GM21390 (cell line): ENCODE data around the gene FAM120A.

Experiments
- ATAC-seq: cut with Tn5 transposase; IDR thresholded peaks from one replicate; pipeline ENCODE4 v1.9.1; 2021; ENCODE audit not compliant: unreplicated experiment

Gene FAM120A

GRCh38 chr9:93470391-93470790, 18.9 kb downstream of the FAM120A start:
- ATAC-seq, result no peak

- no peak for ATAC-seq
These were observed 19.6 kb downstream of the FAM120A start for GRCh38 chr9:93471124-93471523.

GRCh38 chr9:93473411-93473810, 21.9 kb downstream of the FAM120A start:
- no peak for ATAC-seq

DNA sequence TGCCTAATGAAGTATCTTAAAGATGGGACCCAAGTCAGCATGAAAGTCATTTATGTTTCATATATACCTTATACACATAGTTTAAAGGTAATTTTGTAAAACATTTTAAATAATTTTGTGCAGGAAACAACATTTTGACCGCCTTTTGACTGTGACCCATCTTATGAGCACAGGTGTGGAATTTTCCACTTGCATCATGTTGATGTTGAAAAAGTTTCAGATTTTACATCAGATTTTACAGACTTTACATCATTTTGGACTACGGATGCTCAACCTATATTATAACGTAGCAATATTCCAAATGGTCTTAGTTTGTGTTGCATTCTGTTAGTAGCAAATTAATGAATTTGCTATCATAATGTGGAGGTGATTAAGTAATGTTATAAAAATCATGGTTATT, 23.6 kb downstream of the FAM120A start:
- ATAC-seq, result no peak

DNA sequence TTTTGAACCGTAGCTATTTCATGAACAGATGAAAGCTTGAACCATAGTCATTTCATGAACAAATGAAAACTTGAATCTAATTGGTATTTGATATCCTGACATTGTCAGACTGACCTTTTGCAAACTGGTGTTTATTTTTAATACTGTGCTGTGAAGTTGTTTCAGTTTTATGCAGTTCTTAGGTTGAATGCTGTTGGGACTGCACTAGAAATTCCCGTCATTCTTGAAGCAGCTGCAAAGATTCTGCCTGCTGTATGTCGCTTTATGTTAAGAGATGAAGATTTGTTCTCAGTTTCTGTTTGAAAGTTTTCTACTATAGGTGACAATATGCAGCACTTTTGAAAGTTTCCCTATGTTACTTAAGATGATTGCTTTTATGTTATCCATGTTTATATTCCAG, 24.4 kb downstream of the FAM120A start:
- ATAC-seq, result no peak

DNA sequence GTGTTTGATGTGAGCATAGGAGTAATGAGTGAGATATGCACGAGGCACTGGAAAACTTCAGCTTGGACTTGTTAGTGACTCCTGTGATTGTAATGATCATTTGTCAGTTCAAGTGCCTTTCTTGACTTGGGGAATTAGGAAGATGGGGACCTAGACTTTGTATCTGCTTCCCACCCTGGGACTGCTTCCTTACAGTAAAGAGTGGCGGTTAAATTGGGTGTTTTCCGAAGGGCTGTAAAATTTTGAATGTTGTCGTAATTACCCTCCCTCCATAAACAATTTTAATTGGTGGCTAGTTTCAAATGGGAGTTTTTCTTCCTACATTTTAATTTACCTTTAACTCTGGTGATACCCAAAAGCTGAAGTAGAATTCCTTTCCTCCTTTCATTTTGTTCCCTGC, 25.4 kb downstream of the FAM120A start:
- no peak for ATAC-seq

DNA sequence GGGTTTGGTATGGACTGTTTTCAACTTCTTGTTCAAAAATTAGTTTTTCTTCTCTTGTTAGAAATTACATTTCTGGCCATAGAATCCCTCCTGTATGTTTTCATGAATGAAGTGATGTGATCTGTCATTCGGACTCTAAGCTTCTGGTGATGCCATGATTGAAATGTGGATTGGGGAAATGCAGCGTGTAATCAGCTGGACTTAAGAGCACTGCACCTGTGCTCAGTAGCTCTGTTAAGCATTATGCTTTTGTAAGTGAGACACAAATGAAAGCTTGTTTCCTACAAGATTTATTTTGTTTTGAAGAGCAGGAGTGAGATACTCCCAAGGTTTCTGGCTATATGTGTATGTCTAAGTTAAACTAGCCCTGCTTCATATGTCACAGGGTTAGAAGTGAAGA, 25.9 kb downstream of the FAM120A start:
- ATAC-seq, result no peak

- no peak for ATAC-seq
These were observed 28.2 kb downstream of the FAM120A start for GRCh38 chr9:93479726-93480125.

GRCh38 chr9:93480262-93480661, 28.8 kb downstream of the FAM120A start:
- ATAC-seq, result no peak

- no peak for ATAC-seq
These were observed 29.3 kb downstream of the FAM120A start for GRCh38 chr9:93480728-93481324.

- ATAC-seq, result no peak
These were observed 32.0 kb downstream of the FAM120A start for GRCh38 chr9:93483497-93483896.

DNA sequence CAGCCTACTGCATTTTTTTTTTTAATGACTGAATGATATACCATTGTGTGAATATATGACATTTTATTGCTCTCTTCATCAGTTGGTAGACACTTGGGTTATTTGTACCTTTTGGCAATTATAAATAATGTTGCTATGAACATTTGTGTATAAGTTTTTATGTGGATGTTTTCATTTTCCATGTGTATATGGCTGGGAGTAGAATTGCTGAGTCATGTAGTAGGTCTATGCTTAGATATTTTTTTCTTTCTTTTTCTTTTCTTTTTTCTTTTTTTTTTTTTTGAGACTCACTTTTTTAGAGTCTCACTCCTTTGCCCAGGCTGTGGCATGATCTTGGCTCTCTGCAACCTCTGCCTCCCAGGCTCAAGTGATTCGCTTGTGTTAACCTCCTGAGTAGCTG, 34.8 kb downstream of the FAM120A start:
- no peak for ATAC-seq

DNA sequence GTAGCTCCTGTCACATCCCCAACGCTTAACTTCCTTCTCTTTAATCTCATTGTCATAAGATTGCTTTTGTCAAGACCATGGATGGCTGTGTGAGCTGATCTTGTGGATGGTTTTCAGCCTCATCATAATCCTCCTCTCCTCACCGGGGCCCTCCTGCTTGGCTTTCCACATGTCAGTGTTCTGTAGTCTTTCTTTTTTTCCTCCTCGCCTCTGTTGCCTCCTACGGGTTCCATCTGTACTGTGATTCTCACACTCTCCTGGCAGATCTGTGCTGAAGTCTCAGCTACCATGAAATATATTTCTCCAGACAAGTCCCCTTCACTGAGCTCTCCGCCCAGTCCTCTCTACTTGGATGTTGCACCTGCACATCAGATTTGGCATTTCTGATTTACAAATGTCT, 36.8 kb downstream of the FAM120A start:
- ATAC-seq, result no peak

- no peak for ATAC-seq
These were observed 40.2 kb downstream of the FAM120A start for GRCh38 chr9:93491593-93492232.

DNA sequence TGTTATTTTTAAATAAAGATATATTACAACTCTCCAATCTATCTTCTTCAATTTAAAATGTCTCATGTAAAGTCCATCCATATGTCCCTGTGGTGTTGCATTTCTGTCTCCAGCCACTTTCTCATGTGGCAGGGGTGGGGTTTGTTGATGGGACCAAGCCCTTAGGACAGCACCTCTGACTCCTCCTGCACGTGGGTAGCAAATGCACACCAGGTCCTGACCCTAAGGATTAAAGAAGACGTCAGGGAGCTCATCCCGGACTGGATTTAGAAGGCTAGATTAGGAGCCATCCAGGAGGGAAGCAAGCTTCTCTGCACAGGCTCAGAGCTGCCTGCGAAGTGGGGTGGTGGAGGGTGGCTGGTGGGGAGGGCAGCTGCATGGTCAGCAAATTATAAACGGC, 40.8 kb downstream of the FAM120A start:
- ATAC-seq, result no peak

DNA sequence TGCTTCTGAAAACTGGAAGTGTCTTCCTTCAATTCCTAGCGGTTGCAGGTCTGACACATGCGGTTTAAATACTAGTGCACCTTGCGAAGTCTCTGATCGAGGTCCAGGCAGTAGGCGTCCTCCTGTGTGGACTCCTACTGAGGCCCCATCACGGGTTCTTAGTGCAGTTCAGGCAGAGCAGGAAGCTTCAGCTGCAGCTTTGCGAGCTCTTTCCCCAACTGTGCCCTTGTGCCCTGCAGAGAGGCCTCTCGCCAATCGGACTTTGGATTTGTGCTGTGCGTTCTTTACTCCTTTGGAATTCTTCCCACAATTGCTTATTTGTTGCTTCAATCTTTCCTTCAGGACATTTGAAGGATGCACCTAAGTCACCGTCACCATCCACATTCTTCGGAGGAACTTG, 42.5 kb downstream of the FAM120A start:
- no peak for ATAC-seq

- no peak for ATAC-seq
These were observed 44.8 kb downstream of the FAM120A start for GRCh38 chr9:93496285-93496684.

- no peak for ATAC-seq
These were observed 49.2 kb downstream of the FAM120A start for GRCh38 chr9:93500571-93501298.

DNA sequence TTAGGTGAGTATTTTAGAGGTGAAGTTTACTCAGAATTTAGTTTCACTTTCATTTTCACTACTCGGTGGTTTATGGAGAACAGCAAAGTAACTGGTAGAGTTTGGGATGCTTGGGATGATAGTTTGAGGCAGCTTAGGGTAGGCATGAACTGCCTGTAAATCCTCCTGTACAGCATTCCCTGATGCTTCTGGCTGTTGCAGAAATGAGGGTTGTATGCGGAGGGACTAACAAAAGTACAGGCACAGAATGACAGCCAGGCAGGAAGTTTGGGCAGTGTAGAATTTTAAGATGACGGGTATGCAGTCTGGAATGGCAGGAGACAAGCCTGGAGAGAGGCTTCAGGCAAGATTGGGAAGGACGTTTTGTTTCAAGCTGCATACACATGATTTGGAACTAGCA, 49.9 kb downstream of the FAM120A start:
- no peak for ATAC-seq

DNA sequence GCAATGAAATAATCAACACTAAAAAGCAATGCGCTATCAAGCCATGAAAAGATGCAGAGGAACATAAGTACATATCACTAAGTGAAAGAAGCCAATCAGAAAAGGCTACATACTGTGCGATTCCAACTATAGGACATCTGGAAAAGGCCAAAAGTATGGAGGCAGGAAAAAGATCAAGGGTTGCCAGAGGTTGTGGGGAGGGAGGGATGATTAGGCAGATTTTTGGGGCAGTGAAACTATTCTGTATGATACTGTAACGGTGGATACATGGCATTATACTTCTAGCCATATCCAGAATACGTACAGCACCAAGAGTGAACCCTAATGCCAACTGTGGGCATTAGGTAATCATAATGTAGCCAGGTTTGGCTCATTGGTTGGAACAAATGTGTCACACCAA, 51.9 kb downstream of the FAM120A start:
- no peak for ATAC-seq

GRCh38 chr9:93505541-93506132, 54.2 kb downstream of the FAM120A start:
- ATAC-seq, result no peak

GRCh38 chr9:93507768-93508167, 56.3 kb downstream of the FAM120A start:
- no peak for ATAC-seq
